Motor neuron (in vitro differentiated cells): Measurements from ENCODE around the gene SLC43A3. TPM values are rescaled to one million over a fixed set of nuclear protein-coding genes. Genes with fewer than 3 reads are reported as not detected.

Experiments
- ATAC-seq, 8 experiments: fragments of 200-7000 bp; cut with Tn5 transposase; replicated peaks in 6 of 8; 2 replicates each; pipeline ENCODE4 v1.8.0; 2021; ENCODE audit warnings: mild to moderate bottlenecking in 8 of 8, moderate library complexity in 8 of 8
- H3K27ac ChIP-seq, 2 donors: fragments of 250-450 bp; sonication (Bioruptor Pico); 2 replicates each; pipeline ENCODE4 v1.9.0; 2021; ENCODE audit warnings: antibody characterized with exemption in 2 of 2, mild to moderate bottlenecking in 2 of 2, moderate library complexity in 1 of 2
- H3K4me1 ChIP-seq, 2 donors: fragments of 250-450 bp; sonication (Bioruptor Pico); replicated peaks in 1 of 2; 2 replicates each; pipeline ENCODE4 v1.6.1; 2021; ENCODE audit warnings: antibody characterized with exemption in 2 of 2, mild to moderate bottlenecking in 2 of 2, moderate library complexity in 1 of 2
- H3K4me3 ChIP-seq, 5 donors: fragments of 250-450 bp; sonication (Bioruptor Pico); 2 replicates each; pipeline ENCODE4 v1.9.0; 2021; ENCODE audit warnings: antibody characterized with exemption in 5 of 5, mild to moderate bottlenecking in 5 of 5, moderate library complexity in 4 of 5
- WGBS, 10 experiments: fragments of 450-650 bp; shearing (Covaris generic); methylation state at CpG; one replicate each; pipeline ENCODE4 v1.0.0; 2022; 5-methylcytosine and 5-hydroxymethylcytosine counted together
- in situ Hi-C, 9 experiments: fragments of 400-800 bp; cut with MboI; loops; one replicate each; pipeline ENCODE4 v1.15.0; 2021; ENCODE audit warnings: low sequenced_read_pairs in 9 of 9, low pct_unique_long_range_greater_than_20kb in 2 of 9; ENCODE audit not compliant: unreplicated experiment in 9 of 9
- total RNA-seq, 8 experiments: library from RNA; unstranded; fragments of 300-600 nt; gene quantifications; 2 replicates each; pipeline versions ENCODE4 v1.2.3 to v1.2.4, GENCODE V29; 2022

SLC43A3 gene
- total RNA-seq, 8 experiments from 2014 or later: 0.43 to 25.8 (median 3.0) TPM

GRCh38 chr11:57422669-57423068 lies 4.3 kb downstream of the SLC43A3 start:
- 20 to 100% (median 60%) methylated on average over 1 to 3 of the region's 4 CpGs; no CpG with 5 or more reads in 3 of the 10 experiments for WGBS, 10 experiments
- in situ Hi-C loops: no loop called here
- H3K4me1 ChIP-seq: peaks cover 3 to 13% of the 10 kb centered on the region in 2 donors
- no peak overlapping the region for H3K4me3 ChIP-seq
- no peak overlapping the region for H3K27ac ChIP-seq
- no peak for ATAC-seq

- ATAC-seq: no peak
- no peak overlapping the region for H3K4me3 ChIP-seq
- in situ Hi-C loops: no loop called here
- H3K27ac ChIP-seq: no peak overlapping the region
- peaks cover 3 to 7% of the 10 kb centered on the region in 2 donors for H3K4me1 ChIP-seq
Observed at GRCh38 chr11:57421805-57422204, 5.1 kb downstream of the SLC43A3 start.

- in situ Hi-C loops: no loop called here
- Histone ChIP-seq H3K27ac (no peak overlapping the region), H3K4me1 (no peaks in the 10 kb centered on the region), H3K4me3 (no peak overlapping the region)
- no peak for ATAC-seq
- WGBS, 10 experiments: 70 to 100% (median 98%) methylated on average over 1 to 4 of the region's 4 CpGs; no CpG with 5 or more reads in 6 of the 10 experiments
Observed at GRCh38 chr11:57421066-57421465, 5.9 kb downstream of the SLC43A3 start.

GRCh38 chr11:57419146-57419545 lies 7.8 kb downstream of the SLC43A3 start:
- in situ Hi-C loops: no loop called here
- no peak overlapping the region for H3K4me3 ChIP-seq
- no peaks in the 10 kb centered on the region for H3K4me1 ChIP-seq
- H3K27ac ChIP-seq: no peak overlapping the region
- 83 to 100% (median 91%) methylated on average over 1 to 2 of the region's 3 CpGs; no CpG with 5 or more reads in 6 of the 10 experiments for WGBS, 10 experiments
- ATAC-seq: no peak

- Histone ChIP-seq H3K4me1 (no peaks in the 10 kb centered on the region), H3K27ac (no peak overlapping the region), H3K4me3 (no peak overlapping the region)
- in situ Hi-C loops: no loop called here
- no peak for ATAC-seq
Observed at GRCh38 chr11:57418131-57418530, 8.8 kb downstream of the SLC43A3 start.

- no peak overlapping the region for H3K27ac ChIP-seq
- H3K4me1 ChIP-seq: no peaks in the 10 kb centered on the region
- 10 to 100% (median 60%) methylated on average over 1 to 3 of the region's 4 CpGs; no CpG with 5 or more reads in 3 of the 10 experiments for WGBS, 10 experiments
- ATAC-seq: no peak
- H3K4me3 ChIP-seq: no peak overlapping the region
- in situ Hi-C loops: no loop called here
Observed at GRCh38 chr11:57417056-57417455, 9.9 kb downstream of the SLC43A3 start.

- H3K27ac ChIP-seq: no peak overlapping the region
- ATAC-seq: no peak
- H3K4me3 ChIP-seq: no peak overlapping the region
- no peaks in the 10 kb centered on the region for H3K4me1 ChIP-seq
- in situ Hi-C loops: no loop called here
- WGBS, 10 experiments: 71 to 89% methylated on average over 2 to 3 of the region's 3 CpGs; no CpG with 5 or more reads in 8 of the 10 experiments
Observed at GRCh38 chr11:57416436-57416835, 10.5 kb downstream of the SLC43A3 start.

GRCh38 chr11:57414612-57415212 lies 12.2 kb downstream of the SLC43A3 start:
- ATAC-seq: no peak
- no peaks in the 10 kb centered on the region for H3K4me1 ChIP-seq
- WGBS, 10 experiments: 69 to 100% (median 83%) methylated on average over 1 to 7 of the region's 11 CpGs; no CpG with 5 or more reads in 2 of the 10 experiments
- H3K27ac ChIP-seq: no peak overlapping the region
- in situ Hi-C loops: no loop called here
- H3K4me3 ChIP-seq: no peak overlapping the region

- H3K4me3 ChIP-seq: no peak overlapping the region
- in situ Hi-C loops: no loop called here
Observed at GRCh38 chr11:57413681-57414080, 13.2 kb downstream of the SLC43A3 start.

GRCh38 chr11:57410287-57410686 lies 16.6 kb downstream of the SLC43A3 start:
- Histone ChIP-seq H3K4me1 (no peaks in the 10 kb centered on the region), H3K27ac (no peak overlapping the region), H3K4me3 (no peak overlapping the region)
- no peak for ATAC-seq
- in situ Hi-C loops: no loop called here

More at GRCh38 chr11:57413681-57414080, 13.2 kb downstream of the SLC43A3 start:
- Histone ChIP-seq H3K27ac (no peak overlapping the region), H3K4me1 (no peaks in the 10 kb centered on the region)
- ATAC-seq: no peak
- 43 to 100% (median 78%) methylated on average over 1 to 3 of the region's 4 CpGs; no CpG with 5 or more reads in 3 of the 10 experiments for WGBS, 10 experiments

GRCh38 chr11:57409321-57410100 lies 17.4 kb downstream of the SLC43A3 start:
- in situ Hi-C loops: no loop called here
- Histone ChIP-seq H3K4me3 (no peak overlapping the region), H3K4me1 (no peaks in the 10 kb centered on the region), H3K27ac (no peak overlapping the region)
- whole genome bisulfite sequencing, 10 experiments: 80 to 100% (median 95%) methylated on average over 1 to 11 of the region's 18 CpGs; no CpG with 5 or more reads in 5 of the 10 experiments
- ATAC-seq: no peak

- 57 to 100% (median 85%) methylated on average over 1 to 2 of the region's 2 CpGs; no CpG with 5 or more reads in 4 of the 10 experiments for WGBS, 10 experiments
- in situ Hi-C loops: no loop called here
- ATAC-seq: no peak
- no peaks in the 10 kb centered on the region for H3K4me1 ChIP-seq
- H3K4me3 ChIP-seq: no peak overlapping the region
- H3K27ac ChIP-seq: no peak overlapping the region
Observed at GRCh38 chr11:57408771-57409170, 18.1 kb downstream of the SLC43A3 start.

- 71 to 100% (median 100%) methylated on average over 1 to 8 of the region's 8 CpGs; no CpG with 5 or more reads in 3 of the 10 experiments for WGBS, 10 experiments
- H3K4me1 ChIP-seq: no peaks in the 10 kb centered on the region
- H3K4me3 ChIP-seq: no peak overlapping the region
- no peak for ATAC-seq
- H3K27ac ChIP-seq: no peak overlapping the region
- in situ Hi-C loops: no loop called here
Observed at GRCh38 chr11:57407941-57408475, 18.9 kb downstream of the SLC43A3 start.
